Measurements from ENCODE around the gene KRTAP12-4.

The KRTAP12-4 gene

DNA sequence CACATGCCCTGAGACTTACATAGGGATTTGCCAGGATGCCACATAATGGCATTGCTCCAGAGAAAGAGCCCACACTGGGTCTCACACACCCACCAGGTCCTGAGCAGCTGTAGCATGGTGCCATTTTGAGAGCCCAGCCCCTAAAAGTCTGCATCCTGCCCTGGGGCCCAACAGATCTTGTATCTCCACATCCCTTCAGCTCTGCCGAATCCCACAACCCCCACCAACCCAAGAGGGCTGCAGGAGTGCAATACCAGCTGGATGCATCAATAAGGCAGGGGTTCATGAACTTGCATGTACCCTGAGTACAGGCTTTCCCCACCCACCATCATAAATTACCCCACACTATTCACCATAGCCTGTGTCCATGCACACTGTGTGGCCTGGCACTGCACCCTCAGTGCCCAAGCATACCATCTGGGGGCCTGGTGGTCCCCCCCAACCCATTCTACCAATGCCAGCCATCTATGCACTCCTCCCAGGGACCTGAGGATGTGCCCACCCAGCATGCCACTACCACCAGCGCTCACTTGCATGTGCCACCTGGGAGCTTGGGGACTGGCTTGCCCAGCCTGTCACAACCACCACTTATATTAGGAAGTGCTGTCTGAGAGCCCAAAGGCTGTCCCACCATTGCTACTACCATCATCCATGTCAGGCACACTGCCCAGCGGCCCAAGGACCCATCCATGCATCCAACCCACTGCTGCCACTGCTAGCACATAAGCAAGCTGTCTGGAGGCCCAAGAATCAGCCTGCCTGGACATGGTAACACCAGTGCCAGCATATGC lies 16.4 kb upstream of the KRTAP12-4 start:
- TF ChIP-seq EZH2 (IDR thresholded peaks at IDR 0.05; ENCODE audit: borderline replicate concordance, low read depth, low read length, severe bottlenecking) = no peak
- no peak for TF ChIP-seq CTCF (IDR thresholded peaks at IDR 0.05; ENCODE audit: borderline replicate concordance, extremely low read depth, low read length, poor library complexity, severe bottlenecking)

DNA sequence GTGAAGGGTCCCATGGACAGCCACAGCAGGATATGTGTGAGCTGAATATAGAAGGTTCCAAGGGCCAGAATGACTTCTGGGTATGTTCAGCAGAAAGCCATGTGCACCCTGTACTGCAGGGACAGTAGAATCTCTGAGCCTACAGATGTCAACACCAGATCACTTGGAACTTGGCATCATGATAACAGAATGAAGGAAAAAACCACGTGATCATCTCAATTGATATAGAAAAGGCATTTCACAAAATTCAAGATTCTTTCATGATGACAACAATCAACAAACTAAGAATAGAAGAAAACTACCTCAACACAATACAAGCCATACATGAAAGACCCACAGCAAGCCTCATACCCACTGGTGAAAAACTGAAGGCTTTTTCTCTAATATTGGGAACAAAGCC lies 13.2 kb upstream of the KRTAP12-4 start:
- H3K9me3 ChIP-seq (ENCODE audit: insufficient read depth, low read length, severe bottlenecking) = peaks cover 10% of the 10 kb centered on the region
- DNase-seq = no peak
- no peak for ATAC-seq (ENCODE audit: insufficient read depth, low read depth)
- no peak overlapping the region for H3K27ac ChIP-seq (ENCODE audit: low read length)
- no peaks in the 10 kb centered on the region for H3K4me1 ChIP-seq (ENCODE audit: insufficient read depth, low read length)
- TF ChIP-seq EZH2 (IDR thresholded peaks at IDR 0.05; ENCODE audit: borderline replicate concordance, low read depth, low read length, severe bottlenecking) (no peak), CTCF (IDR thresholded peaks at IDR 0.05; ENCODE audit: borderline replicate concordance, extremely low read depth, low read length, poor library complexity, severe bottlenecking) (no peak)
- H2AFZ ChIP-seq (ENCODE audit: low read depth, low read length) = no peak overlapping the region
- no peak overlapping the region for H3K9ac ChIP-seq (ENCODE audit: low read depth, low read length)
- H3K27me3 ChIP-seq (ENCODE audit: insufficient read depth, low read length, poor library complexity) = no peaks in the 10 kb centered on the region
- no peak overlapping the region for H3K4me3 ChIP-seq (ENCODE audit: low read depth in 1 of 2, low read length in 2 of 2)
- H3K36me3 ChIP-seq (ENCODE audit: insufficient read depth, low read length) = no peaks in the 10 kb centered on the region
- no peaks in the 10 kb centered on the region for H3K79me2 ChIP-seq (ENCODE audit: insufficient read depth, low read length)
- H4K20me1 ChIP-seq (ENCODE audit: insufficient read depth, low read length) = no peaks in the 10 kb centered on the region
- H3K4me2 ChIP-seq (ENCODE audit: insufficient read depth, low read length) = no peak overlapping the region

More for the DNA sequence above, 16.4 kb upstream of the KRTAP12-4 start:
- no peaks in the 10 kb centered on the region for H3K79me2 ChIP-seq (ENCODE audit: insufficient read depth, low read length)
- H3K9ac ChIP-seq (ENCODE audit: low read depth, low read length) = no peak overlapping the region
- H4K20me1 ChIP-seq (ENCODE audit: insufficient read depth, low read length) = no peaks in the 10 kb centered on the region
- no peaks in the 10 kb centered on the region for H3K4me1 ChIP-seq (ENCODE audit: insufficient read depth, low read length)
- H3K4me2 ChIP-seq (ENCODE audit: insufficient read depth, low read length) = no peak overlapping the region
- H3K27me3 ChIP-seq (ENCODE audit: insufficient read depth, low read length, poor library complexity) = no peaks in the 10 kb centered on the region
- H3K27ac ChIP-seq (ENCODE audit: low read length) = no peak overlapping the region
- H2AFZ ChIP-seq (ENCODE audit: low read depth, low read length) = no peak overlapping the region
- no peaks in the 10 kb centered on the region for H3K36me3 ChIP-seq (ENCODE audit: insufficient read depth, low read length)
- DNase-seq = no peak
- no peak for ATAC-seq (ENCODE audit: insufficient read depth, low read depth)
- H3K4me3 ChIP-seq (ENCODE audit: low read depth in 1 of 2, low read length in 2 of 2) = no peak overlapping the region
- H3K9me3 ChIP-seq (ENCODE audit: insufficient read depth, low read length, severe bottlenecking) = peaks cover 10% of the 10 kb centered on the region

- Histone ChIP-seq H2AFZ (ENCODE audit: low read depth, low read length) (no peak within 1 kb of the TSS), H3K79me2 (ENCODE audit: insufficient read depth, low read length) (no peaks in the 10 kb centered on the region), H3K9ac (ENCODE audit: low read depth, low read length) (no peak within 1 kb of the TSS), H4K20me1 (ENCODE audit: insufficient read depth, low read length) (no peaks in the 10 kb centered on the region), H3K4me2 (ENCODE audit: insufficient read depth, low read length) (no peak within 1 kb of the TSS), H3K27ac (ENCODE audit: low read length) (no peak within 1 kb of the TSS), H3K36me3 (ENCODE audit: insufficient read depth, low read length) (no peaks in the 10 kb centered on the region), H3K9me3 (ENCODE audit: insufficient read depth, low read length, severe bottlenecking) (peaks cover 10% of the 10 kb centered on the region), H3K4me3 (ENCODE audit: low read depth in 1 of 2, low read length in 2 of 2) (no peak within 1 kb of the TSS), H3K27me3 (ENCODE audit: insufficient read depth, low read length, poor library complexity) (no peaks in the 10 kb centered on the region), H3K4me1 (ENCODE audit: insufficient read depth, low read length) (no peaks in the 10 kb centered on the region)
- no peak for TF ChIP-seq CTCF (IDR thresholded peaks at IDR 0.05; ENCODE audit: borderline replicate concordance, extremely low read depth, low read length, poor library complexity, severe bottlenecking)
- TF ChIP-seq EZH2 (IDR thresholded peaks at IDR 0.05; ENCODE audit: borderline replicate concordance, low read depth, low read length, severe bottlenecking) = no peak
- DNase-seq (no peak), ATAC-seq (ENCODE audit: insufficient read depth, low read depth) (no peak)
Measured at GRCh38 chr21:44666401-44667320, 12.2 kb upstream of the KRTAP12-4 start, which contains the start of gene KRTAP12-2. TSS of gene KRTAP12-2 (minus strand) at chr21:44666927. CDS start at chr21:44666886, 41 bp downstream.
